Stimulated activated CD8-positive, alpha-beta memory T cell treated with anti-CD3 and anti-CD28 coated beads, Interleukin-7, amount 100 ng/mL, for 48 hours (primary cell): ENCODE results near the gene FOXJ1.

Experiments
- DNase-seq, 2 donors: peaks; one replicate each; pipeline ENCODE4 v3.0.0-alpha.2; 2020; ENCODE audit warnings: low read depth in 1 of 2; ENCODE audit errors: extremely low read depth in 1 of 2

Gene FOXJ1

GRCh38 chr17:76161619-76162266 is 20.7 kb upstream of the FOXJ1 start:
- DNase-seq = no peak

- no peak for DNase-seq
Observed at GRCh38 chr17:76160896-76161528, 20.0 kb upstream of the FOXJ1 start.

- no peak for DNase-seq
Observed at GRCh38 chr17:76159157-76159556, 18.1 kb upstream of the FOXJ1 start.

GRCh38 chr17:76157759-76158158 is 16.7 kb upstream of the FOXJ1 start:
- DNase-seq = no peak

GRCh38 chr17:76156662-76156991 is 15.6 kb upstream of the FOXJ1 start:
- no peak for DNase-seq

GRCh38 chr17:76155988-76156661 is 15.1 kb upstream of the FOXJ1 start:
- DNase-seq = no peak

- no peak for DNase-seq
Observed at GRCh38 chr17:76154936-76155845, 14.1 kb upstream of the FOXJ1 start.

GRCh38 chr17:76154292-76154691 is 13.2 kb upstream of the FOXJ1 start:
- DNase-seq = no peak

- no peak for DNase-seq
Observed at GRCh38 chr17:76153640-76154039, 12.6 kb upstream of the FOXJ1 start.

GRCh38 chr17:76153202-76153601 is 12.2 kb upstream of the FOXJ1 start:
- DNase-seq = no peak

- DNase-seq = no peak
Observed at GRCh38 chr17:76152591-76152990, 11.5 kb upstream of the FOXJ1 start.

GRCh38 chr17:76151896-76152454 is 10.9 kb upstream of the FOXJ1 start:
- no peak for DNase-seq

GRCh38 chr17:76150712-76151622 is 9.9 kb upstream of the FOXJ1 start:
- DNase-seq = no peak

GRCh38 chr17:76149214-76149613 is 8.2 kb upstream of the FOXJ1 start:
- no peak for DNase-seq

GRCh38 chr17:76148015-76148326 is 6.9 kb upstream of the FOXJ1 start:
- no peak for DNase-seq

GRCh38 chr17:76147211-76148014 is 6.4 kb upstream of the FOXJ1 start:
- no peak for DNase-seq

GRCh38 chr17:76146053-76146851 is 5.2 kb upstream of the FOXJ1 start:
- no peak for DNase-seq

GRCh38 chr17:76145231-76146052 is 4.4 kb upstream of the FOXJ1 start:
- no peak for DNase-seq
